Testis (tissue), 3 donors: Measurements from ENCODE around the gene MPND. TPM values are rescaled to one million over a fixed set of nuclear protein-coding genes. Genes with fewer than 3 reads are reported as not detected.
A peak's percentile ranks its signal among the peaks of the same experiment; 100 is the strongest.

ENCODE experiments used
- DNase-seq: peaks from one replicate; pipeline ENCODE4 v3.0.0-alpha.2; 2019
- H3K27ac ChIP-seq, 2 donors: fragments of 200-600 bp; sonication (generic); one replicate each; pipeline ENCODE4 v1.5.1; 2019
- H3K27me3 ChIP-seq: fragments of 200-600 bp; sonication (generic); one replicate; pipeline ENCODE4 v1.5.1; 2019
- H3K36me3 ChIP-seq: fragments of 200-600 bp; sonication (generic); one replicate; pipeline ENCODE4 v1.5.1; 2017; ENCODE audit warnings: low read depth; ENCODE audit errors: missing control alignments
- H3K4me1 ChIP-seq: fragments of 200-600 bp; sonication (generic); one replicate; pipeline ENCODE4 v1.5.1; 2019
- H3K4me3 ChIP-seq, 2 donors: fragments of 200-600 bp; sonication (generic); one replicate each; pipeline ENCODE4 v1.5.1; 2017 to 2019
- H3K9me3 ChIP-seq: fragments of 200-600 bp; sonication (generic); one replicate; pipeline ENCODE4 v1.5.1; 2017
- CTCF ChIP-seq, 3 experiments: fragments of 450-650 bp in 2 of 3; fragments of 200-600 bp in 1 of 3; sonication (generic) in 1 of 3; IDR thresholded peaks; one replicate each; pipeline ENCODE4 v1.5.1; 2016 to 2019; ENCODE audit warnings: antibody characterized with exemption in 3 of 3, mild to moderate bottlenecking in 2 of 3, moderate library complexity in 1 of 3
- POLR2A ChIP-seq: fragments of 450-650 bp; IDR thresholded peaks from one replicate; pipeline ENCODE4 v1.6.1; 2017; ENCODE audit warnings: antibody characterized with exemption, mild to moderate bottlenecking, moderate library complexity
- WGBS, 2 donors: methylation state at CpG; one replicate each; pipeline ENCODE4 v1.1.5; 2018; 5-methylcytosine and 5-hydroxymethylcytosine counted together
- intact Hi-C: fragments of 100-400 bp; cut with DNase I; formaldehyde crosslinking; loops from one replicate; pipeline ENCODE4 v1.15.1; 2023; ENCODE audit warnings: low total_unique reads
- polyA plus RNA-seq: library from polyadenylated mRNA; stranded (reverse); fragments of 350-450 nt; fragmentation: Illumina TruSeq; extraction: RNeasy Lipid Tissue Mini Kit (QIAGEN cat#74804); gene quantifications from one replicate; pipeline ENCODE4 v1.2.3, GENCODE V29; 2014; ENCODE audit warnings: low read depth, low replicate concordance; ENCODE audit not compliant: insufficient read depth
- total RNA-seq, 2 donors: library from RNA; depleted of rRNA; stranded (reverse); fragments of >200 nt; gene quantifications; one replicate each; pipeline ENCODE4 v1.2.3, GENCODE V29; 2016

The MPND gene
- total and polyA plus RNA-seq, 3 donors from 2014 or later, result 9.1 to 14.3 (median 13.3) TPM

GRCh38 chr19:4363571-4364304, 20.4 kb downstream of the MPND start:
- WGBS, 2 donors, result 91 to 93% methylated on average over 26 of the region's 26 CpGs
- H3K27me3 ChIP-seq, result no peaks in the 10 kb centered on the region
- no peak for DNase-seq
- TF ChIP-seq CTCF (IDR thresholded peaks at IDR 0.05) (no peak), POLR2A (no peak)
- H3K27ac ChIP-seq, result no peak overlapping the region
- intact Hi-C loops, result no loop called here
- H3K4me1 ChIP-seq, result peaks cover 33% of the 10 kb centered on the region
- H3K4me3 ChIP-seq, result no peak overlapping the region
- no peaks in the 10 kb centered on the region for H3K36me3 ChIP-seq
- H3K9me3 ChIP-seq, result no peaks in the 10 kb centered on the region

- H3K36me3 ChIP-seq, result no peaks in the 10 kb centered on the region
- H3K4me3 ChIP-seq, result no peak overlapping the region
- WGBS, 2 donors, result 90 to 91% methylated on average over 2 to 16 of the region's 16 CpGs
- no peaks in the 10 kb centered on the region for H3K9me3 ChIP-seq
- TF ChIP-seq POLR2A (no peak), CTCF (IDR thresholded peaks at IDR 0.05) (no peak)
- H3K27me3 ChIP-seq, result no peaks in the 10 kb centered on the region
- peaks cover 36% of the 10 kb centered on the region for H3K4me1 ChIP-seq
- no peak overlapping the region for H3K27ac ChIP-seq
- intact Hi-C loops, result no loop called here
- DNase-seq, result no peak
These were observed 22.0 kb downstream of the MPND start for GRCh38 chr19:4365341-4365740.

- no peak overlapping the region for H3K4me3 ChIP-seq
- intact Hi-C loops, result no loop called here
- TF ChIP-seq CTCF (IDR thresholded peaks at IDR 0.05), result no peak
- H3K36me3 ChIP-seq, result no peaks in the 10 kb centered on the region
- DNase-seq, result no peak
- H3K4me1 ChIP-seq, result peaks cover 36% of the 10 kb centered on the region
- 88 to 95% methylated on average over 8 to 18 of the region's 19 CpGs for WGBS, 2 donors
- H3K9me3 ChIP-seq, result no peaks in the 10 kb centered on the region
- no peak overlapping the region for H3K27ac ChIP-seq
- H3K27me3 ChIP-seq, result no peaks in the 10 kb centered on the region
These were observed 22.7 kb downstream of the MPND start for GRCh38 chr19:4365791-4366665.

GRCh38 chr19:4366666-4367335, 23.4 kb downstream of the MPND start:
- Histone ChIP-seq H3K4me3 (no peak overlapping the region), H3K27ac (peak overlapping the region in 1 of 2 donors; percentile 24), H3K36me3 (no peaks in the 10 kb centered on the region), H3K9me3 (no peaks in the 10 kb centered on the region), H3K27me3 (no peaks in the 10 kb centered on the region), H3K4me1 (peaks cover 37% of the 10 kb centered on the region)
- TF ChIP-seq CTCF (IDR thresholded peaks at IDR 0.05) (no peak), POLR2A (no peak)
- DNase-seq, result no peak
- intact Hi-C loops, result no loop called here
- 88 to 94% methylated on average over 10 to 16 of the region's 16 CpGs for WGBS, 2 donors
